Measurements from ENCODE around the gene DRAP1. TPM values are rescaled to one million over a fixed set of nuclear protein-coding genes. Genes with fewer than 3 reads are reported as not detected.

The DRAP1 gene
- total RNA-seq, 1 donor from 2014 or later: 106 TPM

- H3K27ac Mint-ChIP-seq (ENCODE audit: unreplicated experiment): no peak overlapping the region
- no peaks in the 10 kb centered on the region for H3K27me3 Mint-ChIP-seq (ENCODE audit: unreplicated experiment)
- H3K4me1 Mint-ChIP-seq (ENCODE audit: unreplicated experiment): peaks cover 54% of the 10 kb centered on the region
- no peaks in the 10 kb centered on the region for H3K9me3 Mint-ChIP-seq (ENCODE audit: unreplicated experiment)
- H3K4me3 Mint-ChIP-seq (ENCODE audit: unreplicated experiment): no peak overlapping the region
- no peaks in the 10 kb centered on the region for H3K36me3 Mint-ChIP-seq (ENCODE audit: unreplicated experiment)
- no peak for DNase-seq (ENCODE audit: extremely low spot score, unreplicated experiment)
- TF ChIP-seq CTCF (IDR thresholded peaks at IDR 0.05): no peak
These were observed 11.3 kb upstream of the DRAP1 start for GRCh38 chr11:65907878-65908277.

GRCh38 chr11:65911682-65912568 lies 7.3 kb upstream of the DRAP1 start:
- H3K9me3 Mint-ChIP-seq (ENCODE audit: unreplicated experiment): no peaks in the 10 kb centered on the region
- H3K4me3 Mint-ChIP-seq (ENCODE audit: unreplicated experiment): no peak overlapping the region
- H3K27ac Mint-ChIP-seq (ENCODE audit: unreplicated experiment): peak overlapping the region; percentile 91
- peaks cover 3% of the 10 kb centered on the region for H3K36me3 Mint-ChIP-seq (ENCODE audit: unreplicated experiment)
- H3K4me1 Mint-ChIP-seq (ENCODE audit: unreplicated experiment): peaks cover 65% of the 10 kb centered on the region
- TF ChIP-seq CTCF (IDR thresholded peaks at IDR 0.05): peak; percentile 37
- H3K27me3 Mint-ChIP-seq (ENCODE audit: unreplicated experiment): no peaks in the 10 kb centered on the region
- no peak for DNase-seq (ENCODE audit: extremely low spot score, unreplicated experiment)

- DNase-seq (ENCODE audit: extremely low spot score, unreplicated experiment): no peak
- Mint-ChIP-seq H3K4me1 (ENCODE audit: unreplicated experiment) (peaks cover 67% of the 10 kb centered on the region), H3K36me3 (ENCODE audit: unreplicated experiment) (peaks cover 6% of the 10 kb centered on the region), H3K9me3 (ENCODE audit: unreplicated experiment) (no peaks in the 10 kb centered on the region), H3K27me3 (ENCODE audit: unreplicated experiment) (no peaks in the 10 kb centered on the region), H3K27ac (ENCODE audit: unreplicated experiment) (peak overlapping the region; percentile 91), H3K4me3 (ENCODE audit: unreplicated experiment) (no peak overlapping the region)
- TF ChIP-seq CTCF (IDR thresholded peaks at IDR 0.05): no peak
These were observed 6.4 kb upstream of the DRAP1 start for GRCh38 chr11:65912845-65913244.

- DNase-seq (ENCODE audit: extremely low spot score, unreplicated experiment): no peak
- Mint-ChIP-seq H3K4me1 (ENCODE audit: unreplicated experiment) (peaks cover 62% of the 10 kb centered on the region), H3K36me3 (ENCODE audit: unreplicated experiment) (peaks cover 6% of the 10 kb centered on the region), H3K27me3 (ENCODE audit: unreplicated experiment) (no peaks in the 10 kb centered on the region), H3K27ac (ENCODE audit: unreplicated experiment) (peak overlapping the region; percentile 98), H3K4me3 (ENCODE audit: unreplicated experiment) (peak overlapping the region; percentile 82), H3K9me3 (ENCODE audit: unreplicated experiment) (no peaks in the 10 kb centered on the region)
- TF ChIP-seq CTCF (IDR thresholded peaks at IDR 0.05): no peak
These were observed 4.0 kb upstream of the DRAP1 start for GRCh38 chr11:65915101-65915820.

GRCh38 chr11:65915821-65916251 lies 3.4 kb upstream of the DRAP1 start:
- DNase-seq (ENCODE audit: extremely low spot score, unreplicated experiment): peak; percentile 96
- no peak for TF ChIP-seq CTCF (IDR thresholded peaks at IDR 0.05)
- Mint-ChIP-seq H3K36me3 (ENCODE audit: unreplicated experiment) (peaks cover 6% of the 10 kb centered on the region), H3K4me1 (ENCODE audit: unreplicated experiment) (peaks cover 66% of the 10 kb centered on the region), H3K27me3 (ENCODE audit: unreplicated experiment) (no peaks in the 10 kb centered on the region), H3K4me3 (ENCODE audit: unreplicated experiment) (peak overlapping the region; percentile 82), H3K27ac (ENCODE audit: unreplicated experiment) (peak overlapping the region; percentile 98), H3K9me3 (ENCODE audit: unreplicated experiment) (no peaks in the 10 kb centered on the region)

Data from osteocyte (in vitro differentiated cells).